Measurements from ENCODE around the gene TMEM44.
A peak's percentile ranks its signal among the peaks of the same experiment; 100 is the strongest.
"Not testable (repeated sequence)": the region's sequence is repeated elsewhere in the genome, so short reads cannot be mapped to it uniquely, and the experiment has no call there.

The TMEM44 gene

DNA sequence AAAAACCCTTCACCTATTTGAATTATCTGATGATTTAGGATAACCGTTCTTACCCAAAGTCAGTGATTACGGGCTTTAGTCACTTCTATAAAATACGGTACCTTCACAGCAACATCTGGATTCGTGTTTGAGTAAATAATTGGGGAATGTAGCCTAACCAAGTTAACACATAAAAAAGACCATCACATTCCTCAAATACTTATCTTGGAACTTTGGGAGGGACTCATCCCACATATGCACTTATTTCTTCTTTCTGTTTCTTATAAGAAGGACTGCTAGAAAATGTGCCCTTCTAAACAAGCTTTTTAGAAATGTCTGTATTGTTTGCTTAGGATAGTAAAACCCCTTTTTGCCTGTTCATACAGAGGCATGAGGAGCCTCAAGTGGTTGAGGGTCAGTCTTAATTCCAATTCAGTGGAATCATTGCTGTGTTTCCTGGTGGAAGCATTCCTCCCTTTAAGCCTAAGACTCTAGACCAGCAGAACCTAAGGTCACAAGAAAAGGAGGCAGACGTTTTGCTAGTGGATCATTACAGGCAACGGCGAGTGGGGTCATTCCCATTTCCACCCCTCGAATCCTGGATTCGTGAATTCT is 67.5 kb downstream of the TMEM44 start:
- intact Hi-C loops (cut with DNase I): no loop called here
- no peak for DNase-seq

GRCh38 chr3:194562986-194563385 is 70.2 kb downstream of the TMEM44 start:
- intact Hi-C loops (cut with DNase I): no loop called here
- DNase-seq: no peak

- intact Hi-C loops (cut with DNase I): no loop called here
Observed at GRCh38 chr3:194561306-194561974, 71.8 kb downstream of the TMEM44 start.

DNA sequence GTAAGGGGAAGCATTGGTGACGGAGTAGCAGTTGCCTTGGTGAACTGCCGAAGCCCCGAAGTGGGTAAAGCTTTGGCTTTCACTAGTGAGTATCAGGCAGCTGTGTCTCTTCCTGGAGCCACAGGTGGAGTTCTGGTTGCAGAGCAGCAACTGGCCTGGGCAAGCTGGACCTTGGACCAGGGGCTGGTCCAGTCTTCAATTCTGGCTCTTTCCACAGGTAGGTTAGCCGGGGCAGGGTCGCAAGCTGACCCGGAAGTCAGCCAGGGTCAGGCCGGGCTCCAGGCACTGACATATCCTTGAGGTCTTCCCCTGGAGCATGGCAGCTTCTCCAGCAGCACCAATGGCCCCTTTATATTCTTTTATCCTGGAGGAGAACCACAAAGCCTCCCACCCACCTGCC is 73.2 kb downstream of the TMEM44 start:
- intact Hi-C loops (cut with DNase I): no loop called here
- DNase-seq: no peak

More at GRCh38 chr3:194561306-194561974, 71.8 kb downstream of the TMEM44 start:
- DNase-seq: no peak

GRCh38 chr3:194559530-194559929 is 73.7 kb downstream of the TMEM44 start:
- DNase-seq: no peak
- intact Hi-C loops (cut with DNase I): no loop called here

GRCh38 chr3:194556086-194557056 is 76.8 kb downstream of the TMEM44 start:
- intact Hi-C loops (cut with DNase I): no loop called here
- DNase-seq: no peak

GRCh38 chr3:194555175-194556062 is 77.8 kb downstream of the TMEM44 start:
- DNase-seq: no peak
- intact Hi-C loops (cut with DNase I): no loop called here

- no peak for DNase-seq
- intact Hi-C loops (cut with DNase I): no loop called here
Observed at GRCh38 chr3:194554473-194555123, 78.6 kb downstream of the TMEM44 start.

GRCh38 chr3:194552327-194552949 is 80.8 kb downstream of the TMEM44 start:
- no peak for DNase-seq

DNA sequence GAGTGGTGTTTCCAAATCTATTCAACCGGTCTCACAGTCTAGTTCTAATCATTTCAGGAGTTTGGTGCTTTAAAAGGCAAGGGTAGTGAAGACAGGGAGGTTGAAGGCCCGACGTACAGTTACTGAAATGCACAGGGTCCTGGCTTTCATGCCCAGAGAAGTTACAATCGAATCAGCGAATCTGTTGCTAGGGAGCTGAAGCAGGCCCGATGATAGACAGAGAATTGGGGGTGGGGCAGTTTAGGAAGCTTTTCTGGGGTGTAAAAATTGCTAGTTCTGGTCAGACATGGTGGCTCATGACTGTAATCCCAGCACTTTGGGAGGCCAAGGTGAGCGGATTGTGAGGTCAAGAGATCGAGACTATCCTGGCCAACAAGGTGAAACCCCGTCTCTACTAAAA is 83.4 kb downstream of the TMEM44 start:
- intact Hi-C loops (cut with DNase I): no loop called here
- no peak for DNase-seq

More at GRCh38 chr3:194552327-194552949, 80.8 kb downstream of the TMEM44 start:
- intact Hi-C loops (cut with DNase I): no loop called here

GRCh38 chr3:194548346-194549321 is 84.6 kb downstream of the TMEM44 start:
- DNase-seq: no peak
- intact Hi-C loops (cut with DNase I): no loop called here

GRCh38 chr3:194547042-194547441 is 86.2 kb downstream of the TMEM44 start:
- intact Hi-C loops (cut with DNase I): no loop called here
- no peak for DNase-seq

DNA sequence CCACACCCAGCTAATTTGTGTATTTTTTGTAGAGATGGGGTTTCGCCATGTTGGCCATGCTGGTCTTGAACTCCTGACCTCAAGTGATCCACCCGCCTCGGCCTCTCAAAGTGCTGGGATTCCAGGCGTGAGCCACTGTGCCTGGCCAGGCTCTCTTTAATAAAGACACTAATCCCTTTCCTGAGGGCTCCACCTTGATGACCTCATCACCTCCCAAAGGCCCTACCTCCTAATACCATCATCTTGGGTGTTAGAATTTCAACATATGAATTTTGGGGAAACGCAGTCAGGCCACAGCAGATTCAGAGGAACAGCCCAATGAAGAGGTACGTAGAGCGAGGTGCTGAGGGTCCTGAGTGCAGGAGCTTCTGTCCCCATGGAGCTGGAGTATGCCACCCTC is 87.7 kb downstream of the TMEM44 start:
- intact Hi-C loops (cut with DNase I); DNase-seq: not testable (repeated sequence)

DNA sequence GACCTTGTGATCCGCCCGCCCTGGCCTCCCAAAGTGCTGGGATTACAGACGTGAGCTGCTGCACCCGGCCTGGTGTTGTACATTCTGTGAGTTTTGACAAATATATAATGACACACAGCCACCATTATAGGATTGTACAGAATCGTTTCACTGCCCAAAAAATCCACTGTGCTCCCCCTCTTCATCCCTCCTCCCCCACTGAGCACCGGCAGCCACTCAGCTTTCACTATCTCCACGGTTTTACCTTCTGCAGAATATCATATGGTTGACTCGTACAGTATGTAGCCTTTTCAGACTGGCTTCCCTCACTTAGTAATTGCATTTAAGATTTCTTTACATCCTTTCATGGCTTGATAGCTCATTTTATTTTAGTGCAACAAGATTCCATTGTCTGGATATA is 89.7 kb downstream of the TMEM44 start:
- intact Hi-C loops (cut with DNase I): no loop called here

GRCh38 chr3:194541483-194541882 is 91.7 kb downstream of the TMEM44 start:
- intact Hi-C loops (cut with DNase I): no loop called here
- no peak for DNase-seq

More for the DNA sequence above, 89.7 kb downstream of the TMEM44 start:
- DNase-seq: no peak

GRCh38 chr3:194540274-194540905 is 92.8 kb downstream of the TMEM44 start:
- intact Hi-C loops (cut with DNase I): no loop called here
- DNase-seq: peak in 5 of 10 donors; percentile 11 to 84 (median 19)

DNA sequence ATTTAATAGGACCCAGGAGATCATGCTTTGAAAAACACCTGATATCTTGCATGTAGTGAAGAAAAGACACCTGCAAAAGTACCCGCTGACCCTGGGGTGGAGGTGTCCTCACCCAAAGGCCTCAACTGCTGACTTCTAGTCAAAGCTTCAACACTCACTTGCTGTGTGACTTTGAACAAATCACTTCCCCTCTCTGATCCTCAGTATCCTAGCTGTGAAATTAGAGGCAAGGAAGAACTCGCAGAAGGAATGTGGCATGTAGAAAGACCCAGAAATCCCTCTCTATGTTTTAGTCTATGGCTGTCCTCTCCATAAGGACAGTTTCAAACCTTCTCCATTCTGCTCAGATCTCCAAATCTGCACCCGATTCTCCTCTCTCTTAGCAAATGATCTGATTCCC is 93.7 kb downstream of the TMEM44 start:
- DNase-seq: no peak
- intact Hi-C loops (cut with DNase I): no loop called here

All from posterior cingulate gyrus (tissue), 11 donors.